Measurements from ENCODE around the gene USP48.

The USP48 gene

GRCh38 chr1:21659099-21659923 lies 123.6 kb downstream of the USP48 start (continued):
- TF ChIP-seq ZSCAN30 (tag by site-specific recombination; IDR thresholded peaks at IDR 0.05) (peak; percentile 90), KLF10 (tag by site-specific recombination; IDR thresholded peaks at IDR 0.05) (peak; percentile 86), ZNF488 (tag by site-specific recombination; IDR thresholded peaks at IDR 0.05) (no peak), TRIM28 (IDR thresholded peaks at IDR 0.05; ENCODE audit: borderline replicate concordance, low read length) (no peak), ZNF148 (tag by site-specific recombination; IDR thresholded peaks at IDR 0.05; ENCODE audit: borderline replicate concordance) (no peak), YY1 (tag by site-specific recombination; IDR thresholded peaks at IDR 0.05) (peak; percentile 40; the same call in 1 of the 2 replicates), ZNF112 (tag by site-specific recombination; IDR thresholded peaks at IDR 0.05) (no peak), ZBTB49 (tag by site-specific recombination; IDR thresholded peaks at IDR 0.05; ENCODE audit: low read depth) (no peak), ELK4 (IDR thresholded peaks at IDR 0.05; ENCODE audit: borderline replicate concordance, low read depth, low read length) (no peak), ZBTB7A (tag by site-specific recombination; IDR thresholded peaks at IDR 0.05; ENCODE audit: low read depth) (no peak), SCRT1 (tag by site-specific recombination; IDR thresholded peaks at IDR 0.05; ENCODE audit: borderline replicate concordance) (no peak), ZNF175 (tag by site-specific recombination; IDR thresholded peaks at IDR 0.05) (no peak), REPIN1 (tag by site-specific recombination; IDR thresholded peaks at IDR 0.05; ENCODE audit: low read depth) (0 out of 2 replicates have a peak, but pooled peaks have one; percentile 81), PRDM2 (tag by site-specific recombination; IDR thresholded peaks at IDR 0.05; ENCODE audit: borderline replicate concordance) (no peak), ZNF341 (tag by site-specific recombination; IDR thresholded peaks at IDR 0.05; ENCODE audit: low read depth) (peak; percentile 90), ZNF202 (tag by site-specific recombination; IDR thresholded peaks at IDR 0.05; ENCODE audit: borderline replicate concordance) (no peak), ZNF280D (tag by site-specific recombination; IDR thresholded peaks at IDR 0.05) (no peak), ZNF785 (tag by site-specific recombination; IDR thresholded peaks at IDR 0.05) (peak; percentile 92)
